ENCODE measurements around the gene NNAT. TPM values are rescaled to one million over a fixed set of nuclear protein-coding genes. Genes with fewer than 3 reads are reported as not detected.

The NNAT gene
- total and polyA plus RNA-seq, 5 donors from 2014 or later = not detected

GRCh38 chr20:37503256-37503927 is 17.7 kb upstream of the NNAT start:
- DNase-seq (no peak), ATAC-seq (ENCODE audit: low read depth in 2 of 2) (no peak)
- H3K36me3 Mint-ChIP-seq = no peaks in the 10 kb centered on the region
- H3K4me3 Mint-ChIP-seq = no peak overlapping the region
- peaks cover 0 to 2% (median 0%) of the 10 kb centered on the region in 4 donors for H3K4me1 Mint-ChIP-seq
- Histone ChIP-seq H3K9me3 (ENCODE audit: control insufficient read depth in 2 of 2, low read length in 2 of 2) (no peaks in the 10 kb centered on the region), H3K4me3 (ENCODE audit: low read depth, low read length) (no peak overlapping the region), H3K27ac (ENCODE audit: insufficient read depth, low read length, poor library complexity, severe bottlenecking) (no peak overlapping the region), H3K27me3 (ENCODE audit: control insufficient read depth, insufficient read depth, low read length) (no peaks in the 10 kb centered on the region), H3K36me3 (ENCODE audit: control insufficient read depth, insufficient read depth, low read length) (peaks cover 4% of the 10 kb centered on the region), H3K4me1 (ENCODE audit: control insufficient read depth, insufficient read depth, low read length, poor library complexity, severe bottlenecking) (no peaks in the 10 kb centered on the region)
- no peaks in the 10 kb centered on the region for H3K9me3 Mint-ChIP-seq
- no peak overlapping the region for H3K27ac Mint-ChIP-seq
- H3K27me3 Mint-ChIP-seq = no peaks in the 10 kb centered on the region

- no peak for ATAC-seq (ENCODE audit: low read depth in 2 of 2)
These were observed 16.5 kb upstream of the NNAT start for GRCh38 chr20:37504404-37505096.

GRCh38 chr20:37505263-37506151 is 15.5 kb upstream of the NNAT start:
- Histone ChIP-seq H3K27me3 (ENCODE audit: control insufficient read depth, insufficient read depth, low read length) (no peaks in the 10 kb centered on the region), H3K9me3 (ENCODE audit: control insufficient read depth in 2 of 2, low read length in 2 of 2) (no peaks in the 10 kb centered on the region), H3K27ac (ENCODE audit: insufficient read depth, low read length, poor library complexity, severe bottlenecking) (no peak overlapping the region), H3K4me1 (ENCODE audit: control insufficient read depth, insufficient read depth, low read length, poor library complexity, severe bottlenecking) (no peaks in the 10 kb centered on the region), H3K36me3 (ENCODE audit: control insufficient read depth, insufficient read depth, low read length) (peaks cover 4% of the 10 kb centered on the region), H3K4me3 (ENCODE audit: low read depth, low read length) (no peak overlapping the region)
- H3K36me3 Mint-ChIP-seq = peaks cover under 1% of the 10 kb centered on the region
- DNase-seq (no peak), ATAC-seq (ENCODE audit: low read depth in 2 of 2) (no peak)
- H3K4me3 Mint-ChIP-seq = no peak overlapping the region
- no peaks in the 10 kb centered on the region for H3K27me3 Mint-ChIP-seq
- H3K4me1 Mint-ChIP-seq = peaks cover 0 to 4% (median 1%) of the 10 kb centered on the region in 4 donors
- peak overlapping the region in 2 of 3 donors; percentile 35 to 80 for H3K27ac Mint-ChIP-seq
- no peaks in the 10 kb centered on the region for H3K9me3 Mint-ChIP-seq

More at GRCh38 chr20:37504404-37505096, 16.5 kb upstream of the NNAT start:
- H3K9me3 ChIP-seq (ENCODE audit: control insufficient read depth in 2 of 2, low read length in 2 of 2) = no peaks in the 10 kb centered on the region
- no peaks in the 10 kb centered on the region for H3K27me3 ChIP-seq (ENCODE audit: control insufficient read depth, insufficient read depth, low read length)
- H3K36me3 ChIP-seq (ENCODE audit: control insufficient read depth, insufficient read depth, low read length) = peaks cover 4% of the 10 kb centered on the region
- Mint-ChIP-seq H3K4me3 (no peak overlapping the region), H3K36me3 (no peaks in the 10 kb centered on the region), H3K9me3 (no peaks in the 10 kb centered on the region), H3K27ac (no peak overlapping the region), H3K27me3 (no peaks in the 10 kb centered on the region), H3K4me1 (peaks cover 0 to 2% (median 0%) of the 10 kb centered on the region in 4 donors)
- no peaks in the 10 kb centered on the region for H3K4me1 ChIP-seq (ENCODE audit: control insufficient read depth, insufficient read depth, low read length, poor library complexity, severe bottlenecking)
- no peak overlapping the region for H3K4me3 ChIP-seq (ENCODE audit: low read depth, low read length)
- no peak overlapping the region for H3K27ac ChIP-seq (ENCODE audit: insufficient read depth, low read length, poor library complexity, severe bottlenecking)
- no peak for DNase-seq

- H3K4me1 Mint-ChIP-seq = peaks cover 0 to 8% (median 4%) of the 10 kb centered on the region in 4 donors
- ATAC-seq (ENCODE audit: low read depth in 2 of 2) (no peak), DNase-seq (no peak)
- H3K9me3 Mint-ChIP-seq = no peaks in the 10 kb centered on the region
- H3K36me3 Mint-ChIP-seq = peaks cover 8% of the 10 kb centered on the region
- no peak overlapping the region for H3K27ac Mint-ChIP-seq
- peaks cover 4% of the 10 kb centered on the region for H3K36me3 ChIP-seq (ENCODE audit: control insufficient read depth, insufficient read depth, low read length)
- no peaks in the 10 kb centered on the region for H3K27me3 Mint-ChIP-seq
- H3K4me3 ChIP-seq (ENCODE audit: low read depth, low read length) = no peak overlapping the region
- H3K27me3 ChIP-seq (ENCODE audit: control insufficient read depth, insufficient read depth, low read length) = no peaks in the 10 kb centered on the region
- H3K9me3 ChIP-seq (ENCODE audit: control insufficient read depth in 2 of 2, low read length in 2 of 2) = no peaks in the 10 kb centered on the region
- no peaks in the 10 kb centered on the region for H3K4me1 ChIP-seq (ENCODE audit: control insufficient read depth, insufficient read depth, low read length, poor library complexity, severe bottlenecking)
- no peak overlapping the region for H3K4me3 Mint-ChIP-seq
- H3K27ac ChIP-seq (ENCODE audit: insufficient read depth, low read length, poor library complexity, severe bottlenecking) = no peak overlapping the region
These were observed 14.8 kb upstream of the NNAT start for GRCh38 chr20:37506152-37506725.

GRCh38 chr20:37510226-37510625 is 10.8 kb upstream of the NNAT start:
- H3K27me3 Mint-ChIP-seq = no peaks in the 10 kb centered on the region
- peak overlapping the region in 1 of 3 donors; percentile 39 for H3K27ac Mint-ChIP-seq

GRCh38 chr20:37511610-37512275 is 9.3 kb upstream of the NNAT start:
- no peaks in the 10 kb centered on the region for H3K27me3 ChIP-seq (ENCODE audit: control insufficient read depth, insufficient read depth, low read length)
- Mint-ChIP-seq H3K36me3 (peaks cover 31% of the 10 kb centered on the region), H3K4me3 (no peak overlapping the region), H3K9me3 (peaks cover 0 to 1% (median 0%) of the 10 kb centered on the region in 7 donors), H3K4me1 (peaks cover 0 to 26% (median 15%) of the 10 kb centered on the region in 4 donors), H3K27ac (peak overlapping the region in 1 of 3 donors; percentile 14), H3K27me3 (no peaks in the 10 kb centered on the region)
- H3K4me1 ChIP-seq (ENCODE audit: control insufficient read depth, insufficient read depth, low read length, poor library complexity, severe bottlenecking) = no peaks in the 10 kb centered on the region
- no peak overlapping the region for H3K4me3 ChIP-seq (ENCODE audit: low read depth, low read length)
- no peaks in the 10 kb centered on the region for H3K9me3 ChIP-seq (ENCODE audit: control insufficient read depth in 2 of 2, low read length in 2 of 2)
- ATAC-seq (ENCODE audit: low read depth in 2 of 2) (no peak), DNase-seq (no peak)
- peaks cover 31% of the 10 kb centered on the region for H3K36me3 ChIP-seq (ENCODE audit: control insufficient read depth, insufficient read depth, low read length)
- H3K27ac ChIP-seq (ENCODE audit: insufficient read depth, low read length, poor library complexity, severe bottlenecking) = no peak overlapping the region

More at GRCh38 chr20:37510226-37510625, 10.8 kb upstream of the NNAT start:
- no peaks in the 10 kb centered on the region for H3K4me1 ChIP-seq (ENCODE audit: control insufficient read depth, insufficient read depth, low read length, poor library complexity, severe bottlenecking)
- H3K9me3 ChIP-seq (ENCODE audit: control insufficient read depth in 2 of 2, low read length in 2 of 2) = no peaks in the 10 kb centered on the region
- no peak for DNase-seq
- peaks cover 25% of the 10 kb centered on the region for H3K36me3 Mint-ChIP-seq
- ATAC-seq (ENCODE audit: low read depth in 2 of 2) = no peak
- peaks cover 22% of the 10 kb centered on the region for H3K36me3 ChIP-seq (ENCODE audit: control insufficient read depth, insufficient read depth, low read length)
- no peak overlapping the region for H3K4me3 ChIP-seq (ENCODE audit: low read depth, low read length)
- H3K27me3 ChIP-seq (ENCODE audit: control insufficient read depth, insufficient read depth, low read length) = no peaks in the 10 kb centered on the region
- H3K4me1 Mint-ChIP-seq = peaks cover 0 to 20% (median 10%) of the 10 kb centered on the region in 4 donors
- H3K9me3 Mint-ChIP-seq = peaks cover 0 to 1% (median 0%) of the 10 kb centered on the region in 7 donors
- no peak overlapping the region for H3K27ac ChIP-seq (ENCODE audit: insufficient read depth, low read length, poor library complexity, severe bottlenecking)
- H3K4me3 Mint-ChIP-seq = no peak overlapping the region

Measured in CD4-positive, CD25-positive, alpha-beta regulatory T cell (primary cell).